ENCODE measurements around the gene SARDH.

Gene SARDH

GRCh38 chr9:133737774-133738639 lies at the start of gene SARDH:
Gene SARDH (minus strand): TSS chr9:133738352. CDS start chr9:133734173, 4,179 bp downstream.
- DNase-seq = no peak

GRCh38 chr9:133787754-133788025 lies 49.5 kb upstream of the SARDH start:
- DNase-seq = peak in 1 of 2 donors; percentile 41

GRCh38 chr9:133786907-133787753 lies 49.0 kb upstream of the SARDH start:
- no peak for DNase-seq

- DNase-seq = no peak
Measured at GRCh38 chr9:133786371-133786753, 48.2 kb upstream of the SARDH start.

- no peak for DNase-seq
Measured at GRCh38 chr9:133785753-133786370, 47.7 kb upstream of the SARDH start.

GRCh38 chr9:133784731-133785561 lies 46.8 kb upstream of the SARDH start:
- no peak for DNase-seq

- DNase-seq = no peak
Measured at GRCh38 chr9:133783331-133783731, 45.2 kb upstream of the SARDH start.

- DNase-seq = peak; percentile 58 to 65
Measured at GRCh38 chr9:133782157-133783130, 44.3 kb upstream of the SARDH start.

- DNase-seq = no peak
Measured at GRCh38 chr9:133781828-133782135, 43.6 kb upstream of the SARDH start.

- DNase-seq = no peak
Measured at GRCh38 chr9:133780962-133781827, 43.0 kb upstream of the SARDH start.

GRCh38 chr9:133780404-133780945 lies 42.3 kb upstream of the SARDH start:
- no peak for DNase-seq

- no peak for DNase-seq
Measured at GRCh38 chr9:133779516-133780403, 41.6 kb upstream of the SARDH start.

GRCh38 chr9:133779081-133779480 lies 40.9 kb upstream of the SARDH start:
- DNase-seq = no peak

GRCh38 chr9:133778336-133779013 lies 40.3 kb upstream of the SARDH start:
- DNase-seq = no peak

- no peak for DNase-seq
Measured at GRCh38 chr9:133777871-133778270, 39.7 kb upstream of the SARDH start.

GRCh38 chr9:133777068-133777791 lies 39.1 kb upstream of the SARDH start:
- no peak for DNase-seq

GRCh38 chr9:133775951-133776905 lies 38.1 kb upstream of the SARDH start:
- no peak for DNase-seq
